A549 (cell line): ENCODE data around the gene DOCK11.

Source experiments
- JUN ChIP-seq, 2 experiments: fragments of >200 bp; sonication (Bioruptor Twin); formaldehyde crosslinking; IDR thresholded peaks; 2 replicates in 1 of 2; 3 replicates in 1 of 2; pipeline ENCODE4 v1.6.1; 2016 to 2017
- NR3C1 ChIP-seq: fragments of >200 bp; sonication (Bioruptor Twin); formaldehyde crosslinking; IDR thresholded peaks from 3 replicates; pipeline ENCODE4 v1.6.1; 2017
- RCOR1 ChIP-seq: fragments of 150-350 bp; IDR thresholded peaks from 2 replicates; pipeline ENCODE4 v1.6.1; 2014; ENCODE audit warnings: antibody characterized with exemption, low read length, low read depth
- ZNF302 ChIP-seq: fragments of 250-450 bp; sonication (Bioruptor Pico); IDR thresholded peaks from 2 replicates; pipeline ENCODE4 v1.9.0; 2021; ENCODE audit warnings: inconsistent platforms, mild to moderate bottlenecking, moderate library complexity
- TF ChIP-seq, protein P1 (sequence below): fragments of >200 bp; sonication (Bioruptor Twin); formaldehyde crosslinking; IDR thresholded peaks from 3 replicates; pipeline ENCODE4 v1.5.1; 2016
- TF ChIP-seq, protein P2 (sequence below): IDR thresholded peaks from 2 replicates; pipeline ENCODE4 v1.6.1; 2012

DNA sequence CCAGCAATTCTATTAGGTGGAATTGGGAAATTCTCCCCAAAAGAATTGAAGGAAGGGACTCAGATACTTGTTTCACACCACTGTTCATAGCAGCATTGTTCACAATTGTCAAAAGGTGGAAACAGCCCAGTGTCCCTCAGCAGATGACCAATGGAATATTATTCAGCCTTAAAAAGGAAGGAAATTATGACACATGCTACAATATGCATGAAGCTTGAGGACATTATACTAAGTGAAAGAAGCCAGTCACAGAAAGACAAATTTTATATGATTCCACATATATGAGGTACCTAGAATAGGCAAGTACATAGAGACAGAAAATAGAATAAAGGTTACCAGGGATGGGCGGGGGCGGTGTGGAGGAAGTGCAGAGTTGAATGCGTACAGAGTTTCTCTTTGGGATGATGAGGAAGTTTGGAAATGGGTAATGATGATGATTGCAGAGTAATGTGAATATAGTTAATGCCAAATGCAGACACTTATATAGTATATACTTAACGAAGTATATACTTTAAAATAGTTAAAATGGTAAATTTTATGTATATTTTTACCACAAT is 29.6 kb downstream of the DOCK11 start:
- TF ChIP-seq, protein P1, sequence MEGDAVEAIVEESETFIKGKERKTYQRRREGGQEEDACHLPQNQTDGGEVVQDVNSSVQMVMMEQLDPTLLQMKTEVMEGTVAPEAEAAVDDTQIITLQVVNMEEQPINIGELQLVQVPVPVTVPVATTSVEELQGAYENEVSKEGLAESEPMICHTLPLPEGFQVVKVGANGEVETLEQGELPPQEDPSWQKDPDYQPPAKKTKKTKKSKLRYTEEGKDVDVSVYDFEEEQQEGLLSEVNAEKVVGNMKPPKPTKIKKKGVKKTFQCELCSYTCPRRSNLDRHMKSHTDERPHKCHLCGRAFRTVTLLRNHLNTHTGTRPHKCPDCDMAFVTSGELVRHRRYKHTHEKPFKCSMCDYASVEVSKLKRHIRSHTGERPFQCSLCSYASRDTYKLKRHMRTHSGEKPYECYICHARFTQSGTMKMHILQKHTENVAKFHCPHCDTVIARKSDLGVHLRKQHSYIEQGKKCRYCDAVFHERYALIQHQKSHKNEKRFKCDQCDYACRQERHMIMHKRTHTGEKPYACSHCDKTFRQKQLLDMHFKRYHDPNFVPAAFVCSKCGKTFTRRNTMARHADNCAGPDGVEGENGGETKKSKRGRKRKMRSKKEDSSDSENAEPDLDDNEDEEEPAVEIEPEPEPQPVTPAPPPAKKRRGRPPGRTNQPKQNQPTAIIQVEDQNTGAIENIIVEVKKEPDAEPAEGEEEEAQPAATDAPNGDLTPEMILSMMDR: no peak
- TF ChIP-seq, protein P2, sequence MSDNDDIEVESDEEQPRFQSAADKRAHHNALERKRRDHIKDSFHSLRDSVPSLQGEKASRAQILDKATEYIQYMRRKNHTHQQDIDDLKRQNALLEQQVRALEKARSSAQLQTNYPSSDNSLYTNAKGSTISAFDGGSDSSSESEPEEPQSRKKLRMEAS: no peak
- TF ChIP-seq ZNF302 (CRISPR knock-in tag) (no peak), RCOR1 (no peak), JUN (IDR thresholded peaks at IDR 0.05) (no peak), NR3C1 (no peak)
